Activated B cell treated with CpG ODN at 0.5 μM for 24 hours (primary cell): ENCODE results near the gene USP37. TPM values are rescaled to one million over a fixed set of nuclear protein-coding genes. Genes with fewer than 3 reads are reported as not detected.

Source experiments
- ATAC-seq: fragments of 200-7000 bp; cut with Tn5 transposase; one replicate; pipeline ENCODE4 v1.10.0; 2021; ENCODE audit warnings: low read depth, mild to moderate bottlenecking, moderate library complexity
- CTCF ChIA-PET: fragments of 350-600 bp; sonication (Branson Sonifier 250); formaldehyde crosslinking; loops from one replicate; lab custom pipeline; 2021; ENCODE audit warnings: antibody characterized with exemption; lab: Charles Lee
- POLR2A ChIA-PET: fragments of 350-600 bp; sonication (Branson Sonifier 250); formaldehyde crosslinking; loops from one replicate; lab custom pipeline; 2021; ENCODE audit warnings: antibody characterized with exemption; lab: Charles Lee
- DNase-seq: peaks from one replicate; pipeline ENCODE4 v3.0.0; 2022
- H3K27ac Mint-ChIP-seq: one replicate; pipeline ENCODE4 v1.8.0; 2020; ENCODE audit warnings: mixed read lengths
- H3K27me3 Mint-ChIP-seq: one replicate; pipeline ENCODE4 v1.8.0; 2021; ENCODE audit warnings: mixed read lengths
- H3K36me3 Mint-ChIP-seq: one replicate; pipeline ENCODE4 v1.8.0; 2021; ENCODE audit warnings: low read depth, mixed read lengths
- H3K4me1 Mint-ChIP-seq: one replicate; pipeline ENCODE4 v1.8.0; 2021; ENCODE audit warnings: mixed read lengths
- H3K4me3 Mint-ChIP-seq: one replicate; pipeline ENCODE4 v1.8.0; 2020; ENCODE audit warnings: mild to moderate bottlenecking, mixed read lengths
- H3K9me3 Mint-ChIP-seq: one replicate; pipeline ENCODE4 v1.8.0; 2020; ENCODE audit warnings: mixed read lengths
- CTCF ChIP-seq: fragments of 200-600 bp; IDR thresholded peaks from one replicate; pipeline ENCODE4 v1.8.0; 2022; ENCODE audit warnings: antibody characterized with exemption, mild to moderate bottlenecking
- intact Hi-C: fragments of 100-400 bp; cut with micrococcal nuclease; formaldehyde crosslinking; loops from one replicate; pipeline ENCODE4 v1.15.1; 2024
- total RNA-seq: library from RNA; stranded (reverse); gene quantifications from 2 replicates; pipeline ENCODE4 v1.2.3, GENCODE V29; 2022

USP37 gene
- total RNA-seq, 1 donor from 2014 or later = 23.1 TPM

DNA sequence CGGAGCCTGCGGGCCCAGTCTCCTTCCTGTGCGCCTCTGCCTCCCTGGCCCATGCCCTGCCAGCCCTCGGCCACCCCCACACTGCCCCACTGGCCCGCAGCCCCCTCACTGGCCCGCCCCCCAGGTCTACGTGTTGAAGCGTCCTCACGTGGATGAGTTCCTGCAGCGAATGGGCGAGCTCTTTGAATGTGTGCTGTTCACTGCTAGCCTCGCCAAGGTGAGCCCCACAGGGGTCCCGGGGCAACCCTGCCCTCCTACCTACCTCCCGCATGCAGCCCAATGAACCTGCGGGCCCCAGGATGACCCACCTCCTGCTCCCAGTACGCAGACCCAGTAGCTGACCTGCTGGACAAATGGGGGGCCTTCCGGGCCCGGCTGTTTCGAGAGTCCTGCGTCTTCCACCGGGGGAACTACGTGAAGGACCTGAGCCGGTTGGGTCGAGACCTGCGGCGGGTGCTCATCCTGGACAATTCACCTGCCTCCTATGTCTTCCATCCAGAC lies 165.2 kb downstream of the USP37 start:
- Mint-ChIP-seq H3K27me3 (no peaks in the 10 kb centered on the region), H3K4me3 (no peak overlapping the region), H3K27ac (peak overlapping the region; percentile 18), H3K36me3 (peaks cover 30% of the 10 kb centered on the region), H3K4me1 (peaks cover 66% of the 10 kb centered on the region), H3K9me3 (no peaks in the 10 kb centered on the region)
- CTCF ChIA-PET = no interaction called here
- TF ChIP-seq CTCF = no peak
- ATAC-seq = no peak
- intact Hi-C loops = loop anchor here (10.0 kb wide), 1 partner anchor 982 kb away; the partner anchor contains the start of gene DNPEP
- no peak for DNase-seq
- POLR2A ChIA-PET = interaction anchor here (0.6 to 1.5 kb wide), 3 partner anchors 130 to 841 kb away, joined by 3 to 5 read pairs (median 4); no protein-coding TSS in a partner anchor

DNA sequence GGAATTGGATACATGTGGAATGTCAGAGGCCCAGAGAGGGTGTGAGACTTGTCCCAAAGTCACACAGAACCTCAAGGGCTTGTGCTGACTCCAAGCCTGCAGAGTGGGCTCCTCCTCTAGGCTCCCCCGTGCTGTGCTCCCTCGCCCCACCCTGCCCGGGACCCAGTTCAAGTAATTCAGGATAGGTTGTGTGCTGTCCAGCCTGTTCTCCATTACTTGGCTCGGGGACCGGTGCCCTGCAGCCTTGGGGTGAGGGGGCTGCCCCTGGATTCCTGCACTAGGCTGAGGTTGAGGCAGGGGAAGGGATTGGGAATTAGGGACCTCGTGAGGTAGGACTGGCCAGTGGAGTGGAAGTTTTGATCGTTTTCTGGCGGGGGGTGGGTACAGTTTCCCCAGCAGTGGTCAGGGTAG lies 165.7 kb downstream of the USP37 start:
- Mint-ChIP-seq H3K27me3 (no peaks in the 10 kb centered on the region), H3K36me3 (peaks cover 30% of the 10 kb centered on the region), H3K4me1 (peaks cover 70% of the 10 kb centered on the region), H3K4me3 (no peak overlapping the region), H3K9me3 (no peaks in the 10 kb centered on the region), H3K27ac (peak overlapping the region; percentile 18)
- TF ChIP-seq CTCF = no peak
- intact Hi-C loops = loop anchor here (10.0 kb wide), 1 partner anchor 982 kb away; the partner anchor contains the start of gene DNPEP
- ATAC-seq (no peak), DNase-seq (no peak)
- POLR2A ChIA-PET = interaction anchor here (0.6 to 1.5 kb wide), 2 partner anchors 129 to 173 kb away, joined by 3 to 5 read pairs; no protein-coding TSS in a partner anchor
- CTCF ChIA-PET = no interaction called here

DNA sequence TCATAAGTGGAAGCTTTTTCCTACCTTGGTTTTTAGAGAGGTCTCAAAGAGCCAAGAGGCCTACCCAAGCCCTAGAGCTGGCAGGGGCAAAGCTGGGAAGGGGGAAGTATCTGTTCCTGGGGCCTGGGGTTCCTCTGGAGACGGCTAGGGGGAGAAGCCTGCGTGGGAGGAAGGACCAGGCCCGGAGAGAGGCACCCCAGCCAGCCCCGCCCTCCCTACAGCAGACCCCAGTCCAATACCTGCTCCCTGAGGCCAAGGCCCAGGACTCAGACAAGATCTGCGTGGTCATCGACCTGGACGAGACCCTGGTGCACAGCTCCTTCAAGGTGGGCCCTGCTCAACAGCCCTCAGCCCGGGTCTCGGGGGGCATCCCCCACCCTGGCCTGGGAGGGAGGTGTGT lies 166.3 kb downstream of the USP37 start:
- no peak for TF ChIP-seq CTCF
- ChIA-PET POLR2A (interaction anchor here (1.5 kb wide), 1 partner anchor 129 kb away, joined by 3 read pairs; no protein-coding TSS in a partner anchor), CTCF (interaction anchor here (0.8 to 1.2 kb wide), 2 partner anchors 107 to 111 kb away, joined by 3 to 5 read pairs; no protein-coding TSS in a partner anchor)
- Mint-ChIP-seq H3K4me3 (peak overlapping the region; percentile 93), H3K27ac (peak overlapping the region; percentile 76), H3K27me3 (no peaks in the 10 kb centered on the region), H3K36me3 (peaks cover 30% of the 10 kb centered on the region), H3K4me1 (peaks cover 71% of the 10 kb centered on the region), H3K9me3 (no peaks in the 10 kb centered on the region)
- intact Hi-C loops = loop anchor here (2.0 to 10.0 kb wide), 2 partner anchors 79 to 983 kb away; partner anchors contain the start of gene DNPEP
- ATAC-seq (no peak), DNase-seq (no peak)

- ATAC-seq = no peak
- Mint-ChIP-seq H3K36me3 (peaks cover 31% of the 10 kb centered on the region), H3K4me1 (peaks cover 74% of the 10 kb centered on the region), H3K27ac (peak overlapping the region; percentile 76), H3K4me3 (peak overlapping the region; percentile 93), H3K9me3 (no peaks in the 10 kb centered on the region), H3K27me3 (no peaks in the 10 kb centered on the region)
- no peak for TF ChIP-seq CTCF
- ChIA-PET CTCF (interaction anchor here (0.8 to 1.2 kb wide), 2 partner anchors 107 to 110 kb away, joined by 3 to 5 read pairs; no protein-coding TSS in a partner anchor), POLR2A (interaction anchor here (0.7 to 1.5 kb wide), 6 partner anchors 111 to 309 kb away, joined by 3 to 8 read pairs (median 6); partner anchors contain the start of genes AAMP, PNKD and TTLL4)
- DNase-seq = no peak
- intact Hi-C loops = loop anchor here (2.0 to 10.0 kb wide), 2 partner anchors 78 to 984 kb away; partner anchors contain the start of gene DNPEP
Observed at GRCh38 chr2:218400930-218401881, 166.9 kb downstream of the USP37 start.

Other genes with a start within 250 kb of the USP37 start
- gene CATIP, start 211.5 kb downstream of the USP37 start, total RNA-seq = not detected in 2 replicates
- gene SLC11A1, start 186.1 kb downstream of the USP37 start, total RNA-seq = 0.89 and 0.93 TPM in 2 replicates
- gene CTDSP1, start 168.5 kb downstream of the USP37 start, total RNA-seq = 107 and 118 TPM in 2 replicates
- 0.07 TPM in 1 of 2 replicates, not detected in the other for gene VIL1, start 149.2 kb downstream of the USP37 start, total RNA-seq
- 60.5 and 74.4 TPM in 2 replicates for gene CNOT9, start 488 bp upstream of the USP37 start, total RNA-seq
- 0.64 and 1.0 TPM in 2 replicates for gene PLCD4, start 39.5 kb upstream of the USP37 start, total RNA-seq
- gene ZNF142, start 91.3 kb upstream of the USP37 start, total RNA-seq = 44.9 and 63.6 TPM in 2 replicates
- gene BCS1L, start 91.3 kb upstream of the USP37 start, total RNA-seq = 66.9 and 75.1 TPM in 2 replicates
- gene RNF25, start 103.7 kb upstream of the USP37 start, total RNA-seq = 29.7 and 35.1 TPM in 2 replicates
- 24.2 and 29.2 TPM in 2 replicates for gene STK36, start 103.7 kb upstream of the USP37 start, total RNA-seq
- gene TTLL4, start 142.5 kb upstream of the USP37 start, total RNA-seq = 36.0 and 37.2 TPM in 2 replicates
- 0.49 and 0.55 TPM in 2 replicates for gene CYP27A1, start 213.8 kb upstream of the USP37 start, total RNA-seq